Activated naive CD4-positive, alpha-beta T cell treated with anti-CD3 and anti-CD28 coated beads, Interleukin-2, amount 10 ng/mL, durations not matched to agents 7 days and 5 days (primary cell): ENCODE results near the gene POC5.
A peak's percentile ranks its signal among the peaks of the same experiment; 100 is the strongest.
"Not testable (repeated sequence)": the region's sequence is repeated elsewhere in the genome, so short reads cannot be mapped to it uniquely, and the experiment has no call there.

ENCODE experiments used
- CTCF ChIA-PET: fragments of 350-600 bp; sonication (Branson Sonifier 250); formaldehyde crosslinking; loops from one replicate; lab custom pipeline; 2021; ENCODE audit warnings: antibody characterized with exemption; lab: Charles Lee
- DNase-seq: peaks from one replicate; pipeline ENCODE4 v3.0.0-alpha.2; 2020
- H3K27ac Mint-ChIP-seq: one replicate; pipeline ENCODE4 v1.8.0; 2021; ENCODE audit warnings: mild to moderate bottlenecking, moderate library complexity, mixed read lengths
- H3K27me3 Mint-ChIP-seq: one replicate; pipeline ENCODE4 v1.8.0; 2021; ENCODE audit warnings: mild to moderate bottlenecking, mixed read lengths
- H3K36me3 Mint-ChIP-seq: one replicate; pipeline ENCODE4 v1.8.0; 2021; ENCODE audit warnings: mixed read lengths
- H3K4me1 Mint-ChIP-seq: one replicate; pipeline ENCODE4 v1.8.0; 2021; ENCODE audit warnings: mixed read lengths
- H3K4me3 Mint-ChIP-seq: one replicate; pipeline ENCODE4 v1.8.0; 2021; ENCODE audit warnings: mild to moderate bottlenecking, moderate library complexity, mixed read lengths
- H3K9me3 Mint-ChIP-seq: one replicate; pipeline ENCODE4 v1.8.0; 2021; ENCODE audit warnings: mixed read lengths

POC5 gene

DNA sequence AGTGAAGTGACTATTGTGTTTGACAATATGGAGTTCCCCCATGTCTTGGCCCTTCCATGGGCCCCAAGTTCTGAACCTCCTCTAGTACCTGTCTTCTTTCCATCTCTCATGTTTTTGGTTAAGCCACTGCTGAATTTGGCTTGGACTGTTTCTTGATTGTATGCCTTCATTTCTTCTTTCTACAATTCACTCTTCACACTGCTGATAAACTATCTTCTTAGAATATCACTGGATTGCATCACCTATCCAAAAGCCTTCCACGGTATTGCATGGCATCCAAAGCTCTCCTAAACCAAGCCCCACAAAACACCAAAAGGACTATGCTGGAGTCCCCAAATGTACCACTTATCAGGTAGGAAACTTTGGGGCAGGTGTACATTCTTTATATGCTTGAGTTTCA lies 4.3 kb upstream of the POC5 start:
- CTCF ChIA-PET = no interaction called here
- peaks cover 3% of the 10 kb centered on the region for H3K36me3 Mint-ChIP-seq
- no peak overlapping the region for H3K4me3 Mint-ChIP-seq
- peaks cover 19% of the 10 kb centered on the region for H3K27me3 Mint-ChIP-seq
- peaks cover 8% of the 10 kb centered on the region for H3K4me1 Mint-ChIP-seq
- DNase-seq = no peak
- H3K27ac Mint-ChIP-seq = no peak overlapping the region
- no peaks in the 10 kb centered on the region for H3K9me3 Mint-ChIP-seq

DNA sequence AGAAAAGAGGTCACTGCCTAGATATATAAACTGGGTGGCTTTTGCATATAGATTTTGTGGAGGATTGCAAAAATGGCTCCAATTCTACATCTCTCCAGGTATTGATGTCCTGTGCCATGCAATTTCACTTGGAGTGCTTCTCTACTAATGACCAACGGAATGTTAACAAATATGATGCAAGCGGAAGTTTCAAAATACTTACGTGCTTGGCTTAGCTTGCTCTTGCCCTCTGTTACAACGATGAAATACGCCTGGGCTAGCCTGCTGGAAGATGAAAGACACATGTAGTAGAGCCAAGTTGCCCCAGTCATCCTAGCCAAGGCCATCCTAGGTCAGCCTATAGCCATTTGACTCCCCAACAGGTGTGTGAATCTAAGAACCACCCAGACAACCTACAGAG lies 3.6 kb upstream of the POC5 start:
- CTCF ChIA-PET = no interaction called here
- H3K4me3 Mint-ChIP-seq = no peak overlapping the region
- H3K9me3 Mint-ChIP-seq = no peaks in the 10 kb centered on the region
- peaks cover 15% of the 10 kb centered on the region for H3K4me1 Mint-ChIP-seq
- H3K27ac Mint-ChIP-seq = no peak overlapping the region
- peaks cover 19% of the 10 kb centered on the region for H3K27me3 Mint-ChIP-seq
- H3K36me3 Mint-ChIP-seq = peaks cover 5% of the 10 kb centered on the region
- DNase-seq = no peak

GRCh38 chr5:75716715-75717081 lies 539 bp downstream of the POC5 start:
- Mint-ChIP-seq H3K4me3 (peak overlapping the region; percentile 99), H3K27ac (peak overlapping the region; percentile 100), H3K4me1 (peaks cover 38% of the 10 kb centered on the region), H3K9me3 (no peaks in the 10 kb centered on the region), H3K36me3 (peaks cover 25% of the 10 kb centered on the region), H3K27me3 (peaks cover 15% of the 10 kb centered on the region)
- CTCF ChIA-PET = interaction anchor here (1.0 kb wide), 1 partner anchor 826 kb away, joined by 3 read pairs; no protein-coding TSS in a partner anchor
- DNase-seq = no peak

GRCh38 chr5:75712091-75712490 lies 5.1 kb downstream of the POC5 start:
- Mint-ChIP-seq H3K4me1 (peaks cover 34% of the 10 kb centered on the region), H3K27ac (no peak overlapping the region), H3K4me3 (no peak overlapping the region), H3K9me3 (no peaks in the 10 kb centered on the region), H3K27me3 (peaks cover 2% of the 10 kb centered on the region), H3K36me3 (peaks cover 38% of the 10 kb centered on the region)
- CTCF ChIA-PET = no interaction called here
- DNase-seq = no peak

GRCh38 chr5:75711151-75711550 lies 6.1 kb downstream of the POC5 start:
- H3K36me3 Mint-ChIP-seq = peaks cover 36% of the 10 kb centered on the region

DNA sequence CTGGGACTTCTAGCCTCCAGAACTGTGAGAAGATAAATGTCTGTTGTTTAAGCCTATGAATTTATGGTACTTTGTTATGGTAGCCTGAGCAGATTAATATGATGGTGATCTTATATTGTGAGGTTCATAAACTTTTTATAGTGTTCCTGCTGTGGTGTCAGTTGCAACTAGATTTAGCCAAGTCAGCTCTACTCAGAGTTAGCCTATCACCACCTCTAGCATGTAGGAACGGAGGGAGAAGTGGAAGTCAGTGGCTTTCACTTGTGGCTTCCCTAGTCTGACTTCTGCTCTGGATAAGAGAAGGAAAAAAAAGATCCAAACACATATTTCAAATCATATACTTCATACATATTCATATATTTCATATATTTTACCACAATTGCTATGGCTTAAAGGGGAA lies 6.6 kb downstream of the POC5 start:
- Mint-ChIP-seq H3K4me1 (peaks cover 27% of the 10 kb centered on the region), H3K27me3 (no peaks in the 10 kb centered on the region), H3K9me3 (no peaks in the 10 kb centered on the region), H3K4me3 (no peak overlapping the region), H3K27ac (no peak overlapping the region), H3K36me3 (peaks cover 36% of the 10 kb centered on the region)
- CTCF ChIA-PET = no interaction called here
- no peak for DNase-seq

More at GRCh38 chr5:75711151-75711550, 6.1 kb downstream of the POC5 start:
- no peak for DNase-seq
- Mint-ChIP-seq H3K4me3 (no peak overlapping the region), H3K27me3 (no peaks in the 10 kb centered on the region), H3K9me3 (no peaks in the 10 kb centered on the region), H3K27ac (no peak overlapping the region), H3K4me1 (peaks cover 27% of the 10 kb centered on the region)
- CTCF ChIA-PET = no interaction called here

DNA sequence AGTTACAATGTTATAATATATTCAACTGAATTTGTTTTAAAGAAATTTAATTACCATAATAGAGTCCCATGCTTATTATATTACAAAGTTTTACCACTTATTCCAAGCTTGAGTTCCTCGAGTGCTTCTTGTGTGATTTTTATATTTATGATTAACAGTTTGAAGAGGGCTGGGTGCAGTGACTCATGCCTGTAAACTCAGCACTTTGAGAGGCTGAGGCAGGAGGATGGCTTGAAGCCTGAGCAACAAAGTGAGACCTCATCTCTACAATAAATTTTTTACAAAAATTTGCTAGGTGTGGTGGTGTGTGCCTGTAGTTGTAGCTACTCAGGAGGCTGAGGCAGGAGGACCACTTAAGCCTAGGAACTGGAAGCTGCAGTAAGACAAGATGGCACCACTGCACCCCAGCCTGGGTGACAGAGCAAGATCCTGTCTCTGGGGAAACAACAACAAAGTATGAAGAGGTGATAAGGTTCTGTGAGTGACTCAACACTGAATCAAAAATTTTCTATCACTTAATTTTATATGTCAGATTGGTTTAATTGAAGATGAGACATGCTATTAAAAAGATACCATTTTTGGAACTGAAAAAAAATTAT lies 9.2 kb downstream of the POC5 start:
- CTCF ChIA-PET = no interaction called here
- Mint-ChIP-seq H3K36me3 (peaks cover 35% of the 10 kb centered on the region), H3K27me3 (no peaks in the 10 kb centered on the region), H3K9me3 (no peaks in the 10 kb centered on the region), H3K27ac (no peak overlapping the region), H3K4me1 (peaks cover 8% of the 10 kb centered on the region), H3K4me3 (no peak overlapping the region)
- DNase-seq = no peak

GRCh38 chr5:75706775-75707174 lies 10.5 kb downstream of the POC5 start:
- peaks cover 45% of the 10 kb centered on the region for H3K36me3 Mint-ChIP-seq
- H3K27me3 Mint-ChIP-seq = no peaks in the 10 kb centered on the region
- peaks cover 8% of the 10 kb centered on the region for H3K4me1 Mint-ChIP-seq
- DNase-seq = no peak
- H3K27ac Mint-ChIP-seq = no peak overlapping the region
- CTCF ChIA-PET = no interaction called here
- no peaks in the 10 kb centered on the region for H3K9me3 Mint-ChIP-seq
- no peak overlapping the region for H3K4me3 Mint-ChIP-seq

DNA sequence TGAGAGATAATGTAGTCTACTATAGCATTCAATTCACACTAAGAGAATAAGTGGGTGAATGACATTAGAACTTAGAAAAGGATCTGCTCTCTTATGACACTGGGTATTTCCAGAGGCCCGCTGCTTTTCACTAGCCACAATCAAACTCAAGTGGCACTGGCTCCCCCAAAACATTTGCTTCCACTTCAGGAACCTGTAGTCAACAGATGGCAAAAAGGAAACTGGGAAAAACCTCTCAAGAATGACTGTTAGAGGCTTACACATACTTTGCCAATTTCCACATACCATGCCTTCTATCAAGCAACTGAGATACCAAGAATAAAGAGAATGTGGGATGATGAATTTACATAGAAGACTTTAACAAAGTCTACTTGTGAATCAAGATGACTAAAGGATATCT lies 11.2 kb downstream of the POC5 start:
- Mint-ChIP-seq H3K27me3 (no peaks in the 10 kb centered on the region), H3K9me3 (no peaks in the 10 kb centered on the region), H3K36me3 (peaks cover 46% of the 10 kb centered on the region), H3K4me1 (peaks cover 5% of the 10 kb centered on the region), H3K4me3 (no peak overlapping the region), H3K27ac (no peak overlapping the region)
- CTCF ChIA-PET = no interaction called here
- DNase-seq = no peak

GRCh38 chr5:75701856-75702255 lies 15.4 kb downstream of the POC5 start:
- Mint-ChIP-seq H3K27me3 (no peaks in the 10 kb centered on the region), H3K4me1 (peaks cover 8% of the 10 kb centered on the region), H3K9me3 (no peaks in the 10 kb centered on the region), H3K4me3 (no peak overlapping the region), H3K27ac (no peak overlapping the region), H3K36me3 (peaks cover 50% of the 10 kb centered on the region)
- CTCF ChIA-PET = no interaction called here
- DNase-seq = no peak

- peaks cover 37% of the 10 kb centered on the region for H3K36me3 Mint-ChIP-seq
- H3K4me1 Mint-ChIP-seq, H3K4me3 Mint-ChIP-seq, H3K27ac Mint-ChIP-seq, CTCF ChIA-PET, DNase-seq, H3K9me3 Mint-ChIP-seq, H3K27me3 Mint-ChIP-seq: not testable (repeated sequence)
Observed at GRCh38 chr5:75695472-75696351, 21.5 kb downstream of the POC5 start.

- CTCF ChIA-PET = no interaction called here
- Mint-ChIP-seq H3K27me3 (no peaks in the 10 kb centered on the region), H3K4me3 (no peak overlapping the region), H3K27ac (no peak overlapping the region), H3K9me3 (no peaks in the 10 kb centered on the region), H3K36me3 (peaks cover 36% of the 10 kb centered on the region), H3K4me1 (peaks cover 9% of the 10 kb centered on the region)
- no peak for DNase-seq
Observed at GRCh38 chr5:75694781-75695180, 22.5 kb downstream of the POC5 start.

- CTCF ChIA-PET = interaction anchor here (1.1 kb wide), 1 partner anchor 10 kb away, joined by 3 read pairs; no protein-coding TSS in a partner anchor
- Mint-ChIP-seq H3K4me1 (peaks cover 4% of the 10 kb centered on the region), H3K27me3 (no peaks in the 10 kb centered on the region), H3K9me3 (no peaks in the 10 kb centered on the region), H3K4me3 (no peak overlapping the region), H3K27ac (no peak overlapping the region), H3K36me3 (peaks cover 36% of the 10 kb centered on the region)
- no peak for DNase-seq
Observed at GRCh38 chr5:75690669-75691068, 26.6 kb downstream of the POC5 start.

DNA sequence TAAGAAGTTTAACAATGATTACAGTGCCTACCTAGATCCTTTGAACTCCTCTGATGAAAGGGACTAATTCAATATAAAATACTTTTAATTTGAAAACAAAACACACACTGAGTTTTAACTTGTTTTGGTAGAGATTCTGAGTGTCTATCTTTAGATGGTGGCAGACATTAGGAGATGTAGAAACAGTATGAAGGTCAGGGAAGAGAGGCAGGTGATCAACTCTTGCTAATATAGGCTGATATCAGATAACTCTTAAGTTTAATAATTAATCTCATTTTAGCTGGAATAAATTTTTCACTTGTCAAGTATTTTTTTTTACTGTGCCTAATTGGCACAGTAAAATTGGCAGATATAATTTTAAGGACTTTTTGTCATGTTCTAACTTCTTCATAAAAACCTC lies 30.8 kb downstream of the POC5 start:
- H3K4me1 Mint-ChIP-seq = peaks cover 4% of the 10 kb centered on the region
- CTCF ChIA-PET = interaction anchor here (0.8 kb wide), 1 partner anchor 858 kb away, joined by 3 read pairs; no protein-coding TSS in a partner anchor
- peaks cover 29% of the 10 kb centered on the region for H3K36me3 Mint-ChIP-seq
- DNase-seq = no peak
- no peak overlapping the region for H3K4me3 Mint-ChIP-seq
- no peak overlapping the region for H3K27ac Mint-ChIP-seq
- H3K27me3 Mint-ChIP-seq = no peaks in the 10 kb centered on the region
- no peaks in the 10 kb centered on the region for H3K9me3 Mint-ChIP-seq

GRCh38 chr5:75685141-75685540 lies 32.1 kb downstream of the POC5 start:
- no peak overlapping the region for H3K4me3 Mint-ChIP-seq
- no peak overlapping the region for H3K27ac Mint-ChIP-seq

More at GRCh38 chr5:75685141-75685540, 32.1 kb downstream of the POC5 start:
- H3K9me3 Mint-ChIP-seq = no peaks in the 10 kb centered on the region
- peaks cover 26% of the 10 kb centered on the region for H3K36me3 Mint-ChIP-seq
- no peaks in the 10 kb centered on the region for H3K27me3 Mint-ChIP-seq
- CTCF ChIA-PET = no interaction called here
- DNase-seq = no peak
- no peaks in the 10 kb centered on the region for H3K4me1 Mint-ChIP-seq
